ENCODE measurements around the gene OR11A1. TPM values are rescaled to one million over a fixed set of nuclear protein-coding genes. Genes with fewer than 3 reads are reported as not detected.

OR11A1 gene
- total and polyA plus RNA-seq, 4 donors, result not detected

DNA sequence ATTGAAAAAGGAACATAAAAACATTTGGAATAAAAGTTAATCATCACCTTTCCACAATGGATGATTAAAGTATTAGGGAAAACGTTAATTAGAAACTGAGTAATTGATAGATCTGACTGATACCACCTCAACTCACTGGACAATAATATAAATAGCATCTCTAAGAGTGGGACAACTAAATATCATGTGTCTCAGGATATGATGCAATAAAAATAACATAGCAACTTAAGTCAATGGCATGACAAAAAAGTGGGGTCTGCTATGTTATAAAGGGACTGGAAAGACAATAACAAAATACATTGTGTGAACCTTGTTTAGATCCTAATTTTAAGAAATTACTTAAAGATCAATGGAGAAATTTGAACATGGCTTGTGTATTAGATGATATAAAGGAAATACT, 31.8 kb downstream of the OR11A1 start:
- no peak for TF ChIP-seq FOXA1 (IDR thresholded peaks at IDR 0.05)
- TF ChIP-seq HNF4A (conservative IDR thresholded peaks at IDR 0.05), result no peak
- TF ChIP-seq, protein P1, sequence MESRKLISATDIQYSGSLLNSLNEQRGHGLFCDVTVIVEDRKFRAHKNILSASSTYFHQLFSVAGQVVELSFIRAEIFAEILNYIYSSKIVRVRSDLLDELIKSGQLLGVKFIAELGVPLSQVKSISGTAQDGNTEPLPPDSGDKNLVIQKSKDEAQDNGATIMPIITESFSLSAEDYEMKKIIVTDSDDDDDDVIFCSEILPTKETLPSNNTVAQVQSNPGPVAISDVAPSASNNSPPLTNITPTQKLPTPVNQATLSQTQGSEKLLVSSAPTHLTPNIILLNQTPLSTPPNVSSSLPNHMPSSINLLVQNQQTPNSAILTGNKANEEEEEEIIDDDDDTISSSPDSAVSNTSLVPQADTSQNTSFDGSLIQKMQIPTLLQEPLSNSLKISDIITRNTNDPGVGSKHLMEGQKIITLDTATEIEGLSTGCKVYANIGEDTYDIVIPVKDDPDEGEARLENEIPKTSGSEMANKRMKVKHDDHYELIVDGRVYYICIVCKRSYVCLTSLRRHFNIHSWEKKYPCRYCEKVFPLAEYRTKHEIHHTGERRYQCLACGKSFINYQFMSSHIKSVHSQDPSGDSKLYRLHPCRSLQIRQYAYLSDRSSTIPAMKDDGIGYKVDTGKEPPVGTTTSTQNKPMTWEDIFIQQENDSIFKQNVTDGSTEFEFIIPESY (IDR thresholded peaks at IDR 0.05), result no peak
- no peak for TF ChIP-seq HNF4G (IDR thresholded peaks at IDR 0.05)
- no peak for TF ChIP-seq SP1 (IDR thresholded peaks at IDR 0.05)
- no peak overlapping the region for H3K27ac ChIP-seq (ENCODE audit: low read depth in 1 of 2, low read length in 2 of 2)
- no peak overlapping the region for H3K9ac ChIP-seq (ENCODE audit: low read depth in 1 of 2, low read length in 2 of 2)
- no peaks in the 10 kb centered on the region for H3K9me3 ChIP-seq (ENCODE audit: control insufficient read depth in 4 of 4, low read length in 3 of 4)
- no peaks in the 10 kb centered on the region for H3K36me3 ChIP-seq (ENCODE audit: control insufficient read depth in 4 of 4, insufficient read depth in 3 of 4, low read depth in 1 of 4, low read length in 3 of 4)
- no peaks in the 10 kb centered on the region for H3K4me1 ChIP-seq (ENCODE audit: control insufficient read depth in 4 of 4, insufficient read depth in 4 of 4, low read length in 3 of 4)
- no peak for DNase-seq (ENCODE audit: low spot score)
- no peak overlapping the region for H3K4me3 ChIP-seq (ENCODE audit: low read depth in 1 of 3, low read length in 3 of 3)
- WGBS, result 40% methylated on average over 1 of the region's 1 CpG
- peaks cover 0 to 6% (median 0%) of the 10 kb centered on the region in 4 donors for H3K27me3 ChIP-seq (ENCODE audit: control insufficient read depth in 4 of 4, insufficient read depth in 4 of 4, low read length in 3 of 4)

DNA sequence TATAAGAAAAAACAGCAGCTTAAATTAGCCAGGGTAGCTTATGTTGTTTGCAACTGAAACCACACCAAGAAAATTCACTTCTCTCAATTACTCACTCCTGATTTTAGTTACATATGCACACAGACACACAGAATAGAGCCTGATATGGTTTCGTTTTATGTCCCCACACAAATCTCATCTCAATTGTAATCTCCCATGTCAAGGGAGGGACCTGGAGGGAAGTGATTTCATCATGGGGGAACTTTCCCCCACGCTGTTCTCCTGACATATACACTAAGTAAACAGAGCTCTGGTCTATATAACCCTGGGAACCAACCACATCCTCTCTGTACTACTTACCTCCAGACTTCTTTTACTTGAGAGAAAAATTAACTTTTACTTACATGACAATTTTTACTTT, 32.3 kb downstream of the OR11A1 start:
- no peak for TF ChIP-seq YY1 (IDR thresholded peaks at IDR 0.05)
- TF ChIP-seq, protein P2, sequence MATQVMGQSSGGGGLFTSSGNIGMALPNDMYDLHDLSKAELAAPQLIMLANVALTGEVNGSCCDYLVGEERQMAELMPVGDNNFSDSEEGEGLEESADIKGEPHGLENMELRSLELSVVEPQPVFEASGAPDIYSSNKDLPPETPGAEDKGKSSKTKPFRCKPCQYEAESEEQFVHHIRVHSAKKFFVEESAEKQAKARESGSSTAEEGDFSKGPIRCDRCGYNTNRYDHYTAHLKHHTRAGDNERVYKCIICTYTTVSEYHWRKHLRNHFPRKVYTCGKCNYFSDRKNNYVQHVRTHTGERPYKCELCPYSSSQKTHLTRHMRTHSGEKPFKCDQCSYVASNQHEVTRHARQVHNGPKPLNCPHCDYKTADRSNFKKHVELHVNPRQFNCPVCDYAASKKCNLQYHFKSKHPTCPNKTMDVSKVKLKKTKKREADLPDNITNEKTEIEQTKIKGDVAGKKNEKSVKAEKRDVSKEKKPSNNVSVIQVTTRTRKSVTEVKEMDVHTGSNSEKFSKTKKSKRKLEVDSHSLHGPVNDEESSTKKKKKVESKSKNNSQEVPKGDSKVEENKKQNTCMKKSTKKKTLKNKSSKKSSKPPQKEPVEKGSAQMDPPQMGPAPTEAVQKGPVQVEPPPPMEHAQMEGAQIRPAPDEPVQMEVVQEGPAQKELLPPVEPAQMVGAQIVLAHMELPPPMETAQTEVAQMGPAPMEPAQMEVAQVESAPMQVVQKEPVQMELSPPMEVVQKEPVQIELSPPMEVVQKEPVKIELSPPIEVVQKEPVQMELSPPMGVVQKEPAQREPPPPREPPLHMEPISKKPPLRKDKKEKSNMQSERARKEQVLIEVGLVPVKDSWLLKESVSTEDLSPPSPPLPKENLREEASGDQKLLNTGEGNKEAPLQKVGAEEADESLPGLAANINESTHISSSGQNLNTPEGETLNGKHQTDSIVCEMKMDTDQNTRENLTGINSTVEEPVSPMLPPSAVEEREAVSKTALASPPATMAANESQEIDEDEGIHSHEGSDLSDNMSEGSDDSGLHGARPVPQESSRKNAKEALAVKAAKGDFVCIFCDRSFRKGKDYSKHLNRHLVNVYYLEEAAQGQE (IDR thresholded peaks at IDR 0.05), result no peak
- TF ChIP-seq, protein P3, sequence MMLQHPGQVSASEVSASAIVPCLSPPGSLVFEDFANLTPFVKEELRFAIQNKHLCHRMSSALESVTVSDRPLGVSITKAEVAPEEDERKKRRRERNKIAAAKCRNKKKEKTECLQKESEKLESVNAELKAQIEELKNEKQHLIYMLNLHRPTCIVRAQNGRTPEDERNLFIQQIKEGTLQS (IDR thresholded peaks at IDR 0.05), result no peak
- no peak for TF ChIP-seq RAD21 (IDR thresholded peaks at IDR 0.05)
- TF ChIP-seq, protein P1 (IDR thresholded peaks at IDR 0.05), result no peak
- no peak for TF ChIP-seq NR2F2 (IDR thresholded peaks at IDR 0.05)
- TF ChIP-seq GABPA (IDR thresholded peaks at IDR 0.05 in 1 of 2, conservative IDR thresholded peaks at IDR 0.05 in 1 of 2), result no peak
- TF ChIP-seq JUND (IDR thresholded peaks at IDR 0.05), result no peak

More for the DNA sequence above, 32.3 kb downstream of the OR11A1 start:
- H3K9me3 ChIP-seq (ENCODE audit: control insufficient read depth in 4 of 4, low read length in 3 of 4), result no peaks in the 10 kb centered on the region
- no peak overlapping the region for H3K27ac ChIP-seq (ENCODE audit: low read depth in 1 of 2, low read length in 2 of 2)
- no peaks in the 10 kb centered on the region for H3K36me3 ChIP-seq (ENCODE audit: control insufficient read depth in 4 of 4, insufficient read depth in 3 of 4, low read depth in 1 of 4, low read length in 3 of 4)
- no peak for DNase-seq (ENCODE audit: low spot score)
- no peak overlapping the region for H3K9ac ChIP-seq (ENCODE audit: low read depth in 1 of 2, low read length in 2 of 2)
- H3K27me3 ChIP-seq (ENCODE audit: control insufficient read depth in 4 of 4, insufficient read depth in 4 of 4, low read length in 3 of 4), result peaks cover 0 to 6% (median 0%) of the 10 kb centered on the region in 4 donors
- 40% methylated on average over 2 of the region's 2 CpGs for WGBS
- H3K4me1 ChIP-seq (ENCODE audit: control insufficient read depth in 4 of 4, insufficient read depth in 4 of 4, low read length in 3 of 4), result no peaks in the 10 kb centered on the region
- H3K4me3 ChIP-seq (ENCODE audit: low read depth in 1 of 3, low read length in 3 of 3), result no peak overlapping the region

Data from liver (tissue), 9 donors.